Measurements from ENCODE around the gene MICALL1. TPM values are rescaled to one million over a fixed set of nuclear protein-coding genes. Genes with fewer than 3 reads are reported as not detected.
"Not testable (repeated sequence)": the region's sequence is repeated elsewhere in the genome, so short reads cannot be mapped to it uniquely, and the experiment has no call there.

MICALL1 gene
- total RNA-seq, 1 experiment from 2014 or later, result 69.2 TPM

DNA sequence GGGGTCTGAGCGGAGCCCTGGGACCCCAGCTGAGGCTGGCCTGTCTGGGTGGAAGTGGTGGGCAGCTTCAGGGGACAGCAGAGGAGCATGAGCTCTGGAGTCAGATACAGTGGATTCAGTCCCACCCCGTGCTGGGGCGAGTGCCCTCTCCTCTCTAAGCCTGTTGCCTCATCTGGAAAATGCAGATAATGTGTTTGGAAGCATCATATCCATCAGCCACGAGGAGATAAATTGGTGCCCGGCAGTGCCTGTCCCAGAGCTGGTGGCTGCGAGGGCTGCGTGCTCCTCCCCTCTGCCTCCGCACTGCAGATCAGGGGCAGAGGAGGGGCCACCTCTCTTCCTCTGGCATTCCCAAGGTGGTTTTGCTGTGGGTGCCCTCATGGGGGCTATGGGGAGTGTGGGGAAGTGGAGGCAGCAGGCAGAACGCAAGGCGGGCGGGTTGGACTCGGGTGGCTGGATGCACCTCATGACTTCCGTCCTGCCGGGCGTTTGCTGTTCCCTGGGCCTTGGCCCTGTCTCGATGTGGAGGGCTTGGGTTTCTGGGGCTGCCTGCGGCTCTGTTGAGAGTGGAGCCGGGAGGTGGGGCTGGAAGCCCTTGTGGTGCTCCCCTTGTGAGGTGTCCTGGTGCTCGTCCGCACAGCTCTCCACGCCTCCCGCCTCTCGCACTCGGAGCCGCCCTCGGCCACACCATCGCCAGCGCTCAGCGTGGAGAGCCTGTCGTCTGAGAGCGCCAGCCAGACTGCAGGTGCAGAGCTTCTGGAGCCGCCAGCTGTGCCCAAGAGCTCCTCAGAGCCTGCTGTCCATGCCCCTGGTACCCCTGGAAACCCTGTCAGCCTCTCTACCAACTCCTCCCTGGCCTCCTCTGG is 20.9 kb downstream of the MICALL1 start:
- no peak for DNase-seq (ENCODE audit: low read depth)

DNA sequence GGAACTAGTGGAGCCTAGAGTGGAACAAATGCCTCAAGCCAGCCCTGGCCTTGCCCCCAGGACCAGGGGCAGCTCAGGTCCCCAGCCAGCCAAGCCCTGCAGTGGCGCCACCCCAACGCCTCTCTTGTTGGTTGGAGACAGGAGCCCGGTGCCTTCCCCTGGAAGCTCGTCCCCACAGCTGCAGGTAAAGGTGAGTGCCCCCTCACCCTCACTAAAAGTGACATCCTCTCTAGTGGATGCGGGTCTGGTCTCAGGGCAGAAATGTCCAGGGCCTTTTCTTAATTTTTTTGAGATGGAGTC is 21.5 kb downstream of the MICALL1 start:
- no peak for DNase-seq (ENCODE audit: low read depth)

DNA sequence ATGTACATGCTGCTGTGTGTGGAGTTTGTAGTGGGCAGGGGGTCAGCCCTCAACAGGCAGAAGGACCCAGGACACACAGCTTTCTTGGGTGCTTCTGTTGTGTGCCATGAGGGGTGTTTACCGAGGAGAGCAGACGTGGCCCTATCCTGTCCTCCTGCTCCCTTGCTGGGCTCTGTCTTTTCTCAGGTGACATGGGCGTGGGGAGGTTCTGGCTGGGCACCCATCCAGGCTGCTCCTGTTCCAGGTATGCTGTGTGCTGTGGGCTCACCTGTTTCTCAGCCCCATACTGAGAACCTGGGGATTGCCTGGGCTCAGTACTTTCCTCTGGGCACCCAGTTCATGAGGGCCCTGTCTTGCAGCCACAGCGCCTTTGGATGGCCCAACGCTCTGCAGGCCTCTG is 23.3 kb downstream of the MICALL1 start:
- DNase-seq (ENCODE audit: low read depth), result no peak

DNA sequence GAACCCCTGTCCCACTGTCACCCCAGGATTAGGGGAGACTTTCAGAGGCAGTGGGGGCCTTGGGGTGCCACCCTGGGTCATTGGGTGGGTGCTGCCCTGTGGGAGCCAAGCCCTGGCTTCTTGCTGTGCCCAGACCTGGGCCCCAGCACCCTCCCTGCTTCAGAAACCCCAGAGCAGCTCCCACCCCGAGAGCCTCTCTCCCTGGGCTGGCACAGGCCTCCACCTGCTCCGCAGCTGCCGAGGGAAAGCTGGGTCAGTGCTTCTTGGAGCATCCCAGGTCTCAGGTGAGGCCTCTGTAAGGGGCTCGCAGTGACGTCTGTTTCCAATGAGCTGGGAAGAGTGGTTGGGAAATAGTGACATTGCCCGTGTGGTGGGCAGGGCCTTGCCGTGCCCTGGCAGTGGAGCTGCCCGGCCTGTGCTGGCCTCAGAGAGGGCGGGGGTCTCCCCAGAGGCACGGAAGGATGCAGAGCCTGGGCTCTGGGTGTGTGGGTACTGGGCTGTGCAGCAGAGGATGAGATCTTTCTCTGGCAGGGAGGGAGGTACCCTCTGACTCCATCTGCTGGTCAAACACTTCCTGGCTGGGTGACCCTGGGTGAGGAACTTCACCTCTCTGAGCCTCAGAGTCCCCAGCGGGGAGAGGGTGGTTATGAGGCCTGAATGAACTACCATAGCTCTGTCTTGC is 24.3 kb downstream of the MICALL1 start:
- peak; percentile 35 for DNase-seq (ENCODE audit: low read depth)

DNA sequence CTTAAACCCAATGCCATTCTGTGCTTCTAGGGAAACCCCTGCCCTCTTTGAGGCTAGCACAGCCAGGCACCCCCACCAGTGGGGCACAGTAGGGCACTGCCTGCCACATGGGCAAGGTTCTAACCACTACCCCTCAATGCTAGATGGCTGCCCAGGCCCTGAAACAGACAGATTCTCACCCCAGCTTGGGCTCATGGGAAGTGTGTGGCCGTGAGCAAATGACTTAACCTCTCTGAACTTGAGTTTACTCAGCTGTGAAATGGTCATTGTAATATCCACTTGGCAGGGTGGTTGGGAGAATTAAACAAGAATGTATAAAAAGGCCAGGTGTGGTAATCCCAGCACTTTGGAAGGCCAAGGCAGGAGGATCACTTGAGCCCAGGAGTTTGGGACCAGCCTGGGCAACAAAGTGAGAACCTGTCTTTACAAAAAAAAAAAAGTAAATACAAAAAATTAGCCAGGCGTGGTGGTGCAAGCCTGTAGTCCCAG is 24.9 kb downstream of the MICALL1 start:
- no peak for DNase-seq (ENCODE audit: low read depth)

DNA sequence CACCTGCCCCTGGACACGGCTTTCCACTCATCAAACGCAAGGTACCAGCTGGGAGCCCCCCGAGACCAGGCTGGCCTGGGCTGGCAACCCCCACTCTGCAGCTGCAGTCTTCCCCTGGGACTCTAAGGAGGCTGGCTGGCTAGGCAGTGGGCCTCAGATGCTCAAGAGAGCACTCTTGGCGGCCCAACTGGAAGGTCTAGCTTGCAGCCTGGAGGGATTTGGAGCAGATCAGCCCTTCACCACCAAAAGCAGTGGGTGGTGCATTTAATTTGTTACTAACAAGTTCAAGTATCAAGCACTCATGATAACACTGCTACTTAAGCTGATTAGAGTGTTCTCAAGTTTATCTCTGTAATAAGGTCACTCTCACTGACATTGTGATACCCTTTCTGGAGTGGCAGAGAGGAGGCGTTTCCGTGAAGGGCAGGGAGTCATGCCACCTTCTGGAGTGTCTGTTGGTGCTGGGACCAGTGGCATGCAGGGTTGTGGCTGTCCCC is 25.8 kb downstream of the MICALL1 start:
- DNase-seq (ENCODE audit: low read depth), result no peak

DNA sequence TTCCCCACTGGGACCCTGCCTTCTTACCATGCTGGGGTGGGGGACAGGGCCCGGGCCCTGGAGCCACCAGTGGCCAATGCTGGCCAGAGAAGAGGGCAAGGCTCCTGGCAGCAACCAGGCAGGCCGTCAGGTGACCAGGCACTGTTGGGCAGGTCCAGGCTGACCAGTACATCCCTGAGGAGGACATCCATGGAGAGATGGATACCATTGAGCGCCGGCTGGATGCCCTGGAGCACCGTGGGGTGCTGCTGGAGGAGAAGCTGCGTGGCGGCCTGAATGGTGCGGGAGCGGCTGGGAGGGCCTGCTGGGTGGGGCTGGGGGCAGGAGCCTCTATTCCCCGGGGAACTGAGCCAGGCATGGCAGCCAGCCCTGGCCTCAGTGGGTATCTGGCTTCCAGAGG is 26.3 kb downstream of the MICALL1 start:
- DNase-seq (ENCODE audit: low read depth), result no peak

DNA sequence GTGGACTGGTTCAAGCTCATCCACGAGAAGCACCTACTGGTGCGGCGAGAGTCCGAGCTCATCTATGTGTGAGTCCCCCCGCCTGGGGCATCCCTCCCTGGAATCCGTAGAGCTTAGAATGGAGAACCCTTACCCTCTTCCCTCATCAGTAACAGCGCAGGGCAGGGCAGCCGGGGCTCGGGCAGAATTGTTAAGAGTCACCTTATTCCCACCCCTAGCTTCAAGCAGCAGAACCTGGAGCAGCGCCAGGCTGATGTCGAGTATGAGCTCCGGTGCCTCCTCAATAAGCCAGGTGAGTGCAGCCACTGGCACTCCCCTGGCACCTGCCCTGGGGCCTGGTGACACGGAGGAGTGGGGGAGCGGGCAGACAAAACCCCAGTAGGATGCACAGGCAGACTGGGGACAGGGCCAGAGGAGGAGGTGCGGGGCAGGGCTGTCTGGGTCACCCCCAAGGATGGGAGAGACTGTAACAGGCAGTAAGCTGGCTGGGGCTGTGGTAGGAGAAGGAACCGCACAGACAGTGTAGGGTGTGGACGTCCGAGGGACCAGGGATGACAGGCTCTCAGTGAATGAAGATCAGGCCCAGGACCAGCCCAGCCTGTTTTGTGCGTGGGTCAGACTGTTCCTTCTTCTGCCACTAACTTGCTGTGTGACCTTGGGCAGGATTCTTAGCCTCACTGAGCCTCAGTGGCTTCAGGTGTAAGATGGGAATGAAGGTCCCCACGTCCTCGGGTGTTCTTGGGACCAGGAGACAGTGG is 26.9 kb downstream of the MICALL1 start:
- no peak for DNase-seq (ENCODE audit: low read depth)

DNA sequence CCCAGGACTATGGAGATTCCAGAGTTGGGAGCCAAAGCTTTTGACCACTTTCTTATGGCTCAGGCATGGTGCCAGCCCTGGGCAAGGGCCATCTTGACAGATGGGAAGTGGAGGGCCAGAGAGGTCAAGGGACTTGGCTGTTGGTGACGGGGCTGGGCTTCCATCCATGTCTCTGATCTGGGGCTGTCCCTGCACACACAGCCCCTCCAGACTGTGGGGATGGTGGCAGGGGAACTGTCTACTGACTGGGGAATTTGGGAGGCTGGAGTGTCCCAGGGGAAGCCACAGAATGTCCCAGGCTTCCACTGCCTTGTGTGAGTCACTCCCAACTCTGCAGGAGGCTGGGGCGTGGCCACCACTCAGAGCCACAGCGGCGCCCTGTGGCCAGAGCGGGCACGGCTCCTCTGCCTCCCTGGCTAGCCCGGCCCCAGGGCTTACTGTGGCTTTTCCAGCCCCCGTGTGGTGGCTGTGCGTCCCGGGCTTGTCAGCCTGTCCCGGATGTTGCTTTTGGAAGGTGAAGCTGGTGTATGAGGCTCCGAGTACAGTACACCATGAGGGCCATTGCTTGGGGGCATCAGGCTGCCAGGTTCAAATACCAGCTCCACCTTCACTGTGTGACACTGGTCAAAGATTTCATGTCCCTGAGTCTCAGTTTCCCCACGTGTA is 27.7 kb downstream of the MICALL1 start:
- DNase-seq (ENCODE audit: low read depth), result peak; percentile 96

DNA sequence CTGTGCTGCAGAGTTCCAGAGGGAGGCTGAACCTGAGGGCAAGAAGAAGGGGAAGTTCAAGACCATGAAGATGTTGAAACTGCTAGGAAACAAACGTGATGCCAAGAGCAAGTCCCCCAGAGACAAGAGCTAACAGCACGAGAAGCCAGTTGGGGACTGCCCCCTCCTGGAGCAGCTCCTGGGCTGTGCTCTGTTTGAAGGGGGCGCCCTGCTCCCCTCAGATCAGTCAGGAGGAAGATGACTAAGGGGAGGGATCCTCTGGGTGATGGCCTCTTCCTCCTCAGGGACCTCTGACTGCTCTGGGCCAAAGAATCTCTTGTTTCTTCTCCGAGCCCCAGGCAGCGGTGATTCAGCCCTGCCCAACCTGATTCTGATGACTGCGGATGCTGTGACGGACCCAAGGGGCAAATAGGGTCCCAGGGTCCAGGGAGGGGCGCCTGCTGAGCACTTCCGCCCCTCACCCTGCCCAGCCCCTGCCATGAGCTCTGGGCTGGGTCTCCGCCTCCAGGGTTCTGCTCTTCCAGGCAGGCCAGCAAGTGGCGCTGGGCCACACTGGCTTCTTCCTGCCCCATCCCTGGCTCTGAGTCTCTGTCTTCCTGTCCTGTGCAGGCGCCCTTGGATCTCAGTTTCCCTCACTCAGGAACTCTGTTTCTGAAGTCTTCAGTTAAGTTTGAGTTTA is 34.7 kb downstream of the MICALL1 start:
- DNase-seq (ENCODE audit: low read depth), result peak; percentile 24

DNA sequence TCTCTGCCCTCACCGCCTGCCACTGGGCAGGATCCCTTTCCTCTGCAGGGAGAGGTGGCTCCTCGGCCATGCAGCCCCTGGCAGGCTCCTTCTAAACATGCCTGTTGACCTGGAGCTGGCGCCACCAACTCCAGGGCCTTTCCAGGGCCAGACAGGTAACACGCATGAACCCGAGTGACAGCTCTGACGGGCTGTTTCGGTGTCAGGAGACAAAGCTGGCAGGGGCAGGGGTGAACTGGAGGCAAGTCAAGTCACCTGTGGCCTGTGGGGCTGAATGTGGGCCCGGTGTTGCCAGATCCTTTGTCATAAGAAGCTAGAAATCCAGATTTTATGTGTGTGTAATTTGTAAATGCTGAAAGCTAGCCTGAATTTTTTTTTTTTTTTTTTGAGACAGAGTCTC is 36.0 kb downstream of the MICALL1 start:
- DNase-seq (ENCODE audit: low read depth), result no peak

DNA sequence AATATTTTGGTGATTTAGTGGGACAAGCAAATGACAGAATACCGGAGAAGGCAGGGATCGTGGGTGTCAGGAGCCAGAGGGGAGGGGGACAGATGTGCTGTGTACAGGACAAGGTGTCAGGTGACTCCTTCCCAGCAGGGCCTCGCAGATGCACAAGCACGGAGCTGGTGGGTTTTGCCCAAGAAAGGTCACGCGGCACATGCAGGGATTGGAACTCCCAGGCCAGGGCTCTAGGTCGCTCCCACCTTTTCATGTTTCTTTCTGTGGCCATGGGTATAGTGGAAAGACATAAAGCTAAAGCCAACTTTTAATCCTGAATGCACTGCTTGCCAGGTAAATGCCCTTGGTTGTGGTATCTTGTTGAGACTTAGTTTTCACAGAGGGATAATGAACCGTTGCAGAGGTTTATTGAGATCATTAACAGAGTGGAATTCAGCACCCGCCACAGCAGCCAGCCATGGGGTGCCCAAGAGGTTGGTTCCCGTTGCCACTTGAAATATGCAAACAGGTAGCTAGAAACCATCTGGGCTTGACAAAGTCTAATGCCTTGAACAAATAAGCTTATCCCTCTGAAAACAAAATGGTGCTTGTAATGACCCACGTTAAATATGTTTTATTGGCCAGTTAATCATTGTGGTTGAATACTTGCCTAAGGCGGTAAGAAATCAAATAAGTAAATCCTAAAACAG is 37.2 kb downstream of the MICALL1 start:
- DNase-seq (ENCODE audit: low read depth), result no peak

DNA sequence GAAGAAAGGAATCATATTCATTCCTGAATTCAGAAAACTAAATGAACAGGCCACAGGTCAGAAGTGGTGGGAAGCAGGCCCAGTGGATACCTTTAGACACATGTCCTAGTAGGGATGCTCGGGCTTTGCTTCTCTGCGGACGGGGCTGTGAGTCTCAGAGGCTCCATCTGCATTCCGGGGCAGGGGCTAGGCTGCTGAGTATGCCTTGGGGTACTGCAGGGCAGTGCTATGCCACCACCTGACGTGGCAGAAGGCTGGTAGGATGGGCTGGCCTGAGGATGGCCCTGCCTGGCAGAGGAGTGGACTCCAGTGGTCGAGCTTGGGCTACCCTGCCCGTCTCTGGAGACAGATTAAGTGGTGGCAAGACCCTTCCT is 37.7 kb downstream of the MICALL1 start:
- DNase-seq (ENCODE audit: low read depth), result no peak

DNA sequence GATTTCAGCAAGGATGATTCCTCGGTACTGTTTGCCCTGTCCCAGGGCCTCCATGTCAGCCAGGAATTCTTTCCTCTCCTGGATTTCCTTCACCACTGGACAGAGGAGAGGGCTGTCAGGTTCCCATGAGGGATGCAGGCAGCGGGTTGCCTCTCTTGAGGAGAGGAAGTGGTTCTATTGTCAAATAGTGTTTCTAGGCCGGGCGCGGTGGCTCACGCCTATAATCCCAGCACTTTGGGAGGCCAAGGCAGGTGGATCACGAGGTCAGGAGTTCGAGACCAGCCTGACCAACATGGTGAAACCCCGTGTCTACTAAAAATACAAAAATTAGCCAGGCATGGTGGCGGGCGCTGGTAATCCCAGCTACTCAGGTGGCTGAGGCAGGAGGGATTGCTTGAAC is 38.3 kb downstream of the MICALL1 start:
- not testable (repeated sequence) for DNase-seq (ENCODE audit: low read depth)

DNA sequence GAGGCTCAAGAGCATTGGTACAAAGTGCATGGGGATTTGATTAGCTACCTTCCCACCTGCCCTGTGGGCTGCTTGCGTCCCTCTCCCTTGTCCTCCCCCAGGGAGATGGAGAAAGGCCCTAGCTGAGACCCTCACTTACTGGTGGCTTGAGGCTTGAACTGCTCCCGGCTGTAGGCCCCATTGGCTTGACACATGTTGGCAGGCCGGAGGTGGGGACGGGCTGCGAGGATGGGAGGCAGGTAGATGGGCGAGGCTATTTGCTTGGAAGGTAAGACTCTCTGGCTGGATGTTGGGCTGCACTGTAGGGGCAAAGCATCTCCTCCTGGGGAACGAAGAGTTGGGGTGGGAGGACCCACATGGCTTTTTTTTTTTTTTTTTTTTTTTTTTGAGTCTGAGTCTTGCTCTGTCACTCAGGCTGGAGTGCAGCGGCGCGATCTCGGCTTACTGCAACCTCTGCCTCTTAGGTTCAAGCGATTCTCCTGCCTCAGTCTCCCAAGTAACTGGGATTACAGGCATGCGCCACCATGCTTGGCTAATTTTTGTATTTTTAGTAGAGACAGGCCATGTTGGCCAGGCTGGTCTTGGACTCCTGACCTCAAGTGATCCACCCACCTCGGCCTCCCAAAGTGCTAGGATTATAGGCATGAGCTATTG is 41.2 kb downstream of the MICALL1 start:
- DNase-seq (ENCODE audit: low read depth), result not testable (repeated sequence)

DNA sequence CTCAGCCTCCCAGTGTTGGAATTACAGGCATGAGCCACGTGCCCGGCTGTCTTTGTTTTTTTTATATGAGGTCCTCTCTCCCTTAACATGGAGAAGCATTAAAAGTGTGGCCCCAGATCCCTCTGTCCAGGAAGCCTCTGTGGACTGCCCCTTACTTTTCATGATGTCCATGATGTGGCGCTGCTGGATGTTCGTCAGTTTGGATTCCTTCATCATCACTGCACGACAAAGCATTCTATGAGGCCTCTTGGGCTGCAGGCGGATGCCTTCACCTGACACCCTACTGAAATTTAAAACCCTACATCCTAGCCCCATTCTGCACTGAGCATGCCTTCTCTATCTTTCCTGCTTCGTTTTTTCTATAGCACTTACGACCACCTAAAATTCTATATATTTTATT is 45.2 kb downstream of the MICALL1 start:
- peak; percentile 19 for DNase-seq (ENCODE audit: low read depth)

DNA sequence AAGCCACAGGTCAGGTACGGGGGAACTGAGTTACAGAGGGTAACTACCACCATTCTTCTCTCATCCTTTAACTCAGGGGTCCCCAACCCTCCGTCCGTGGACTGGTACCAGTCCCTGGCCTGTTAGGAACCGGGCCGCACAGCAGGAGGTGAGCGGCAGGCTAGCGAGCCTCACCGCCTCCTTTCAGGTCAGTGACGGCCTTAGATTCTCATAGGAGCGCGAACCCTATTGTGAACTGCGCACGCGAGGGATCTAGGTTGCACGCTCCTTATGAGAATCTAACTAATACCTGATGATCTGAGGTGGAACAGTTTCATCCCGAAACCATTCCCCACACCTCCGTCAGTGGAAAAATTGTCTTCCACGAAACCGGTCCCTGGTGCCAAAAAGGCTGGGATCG is 46.5 kb downstream of the MICALL1 start:
- not testable (repeated sequence) for DNase-seq (ENCODE audit: low read depth)

DNA sequence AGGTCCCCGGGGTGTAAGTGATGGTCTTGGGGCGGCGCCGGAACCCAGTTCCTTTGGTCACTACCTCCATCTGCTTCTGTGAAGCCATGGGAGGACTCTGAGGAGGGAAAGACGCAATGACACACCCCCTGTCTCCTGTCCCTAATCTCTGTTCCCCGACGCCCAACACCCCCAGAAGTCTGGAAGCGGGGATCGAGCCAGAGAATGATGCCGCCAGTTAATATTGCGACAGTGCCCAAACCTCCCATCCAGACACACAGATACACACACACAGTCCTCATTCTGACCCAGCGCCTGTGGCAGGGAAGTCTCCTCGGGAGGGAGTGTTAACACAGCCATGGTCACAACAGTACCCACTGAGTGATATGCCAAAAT is 47.0 kb downstream of the MICALL1 start:
- DNase-seq (ENCODE audit: low read depth), result no peak

DNA sequence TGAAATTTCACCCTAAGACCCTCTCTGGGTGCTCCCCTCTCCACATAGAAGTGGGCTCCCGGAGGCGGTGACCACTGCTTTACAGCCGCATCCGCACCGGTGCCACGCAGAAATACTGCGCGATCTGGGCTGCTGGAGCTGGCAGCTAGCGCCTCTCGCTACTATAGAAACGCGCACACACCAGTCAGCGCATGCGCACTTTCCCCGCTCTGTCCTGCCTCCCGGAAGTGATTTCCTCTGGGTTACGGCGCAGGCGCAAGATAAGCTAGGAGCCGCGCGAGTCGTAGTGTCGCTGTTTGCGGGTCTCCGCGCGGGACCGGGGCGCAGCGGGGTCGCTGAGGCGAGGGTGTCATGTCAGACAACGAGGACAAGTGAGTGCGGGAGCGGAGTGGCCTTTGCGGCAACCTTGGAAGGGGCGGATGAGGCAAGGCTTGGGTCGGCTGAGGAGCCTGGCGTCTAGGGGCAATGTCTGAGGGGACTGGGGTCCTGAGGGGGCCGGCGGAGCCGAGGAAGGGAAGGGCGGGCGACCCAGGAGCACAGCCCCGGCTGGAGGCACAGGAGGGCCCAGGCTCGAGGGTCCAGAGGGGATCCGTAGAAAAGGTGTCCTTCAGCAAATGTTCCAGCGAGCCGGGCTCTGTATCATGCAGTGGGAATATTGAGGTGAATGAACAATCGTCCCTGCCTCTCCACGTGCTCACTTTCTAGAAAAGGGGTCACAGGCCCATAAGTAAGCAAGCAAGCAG is 47.5 kb downstream of the MICALL1 start, which contains the start of the genes C22orf23 and POLR2F:
C22orf23 (minus strand) TSS at position 165 of the 743 bp plus-strand sequence. CDS start 452 bp downstream, outside the sequence.
POLR2F (plus strand) TSS at position 263 of the 743 bp plus-strand sequence; CDS start at position 352, 89 bp downstream.
- peak; percentile 87 for DNase-seq (ENCODE audit: low read depth)
